AG09319 (cell line): ENCODE data around the gene GOLM1.

Experiments
- DNase-seq: peaks from one replicate; pipeline ENCODE4 v3.0.0-alpha.2; 2010; ENCODE audit warnings: low read depth; ENCODE audit errors: extremely low read depth
- TF ChIP-seq, protein P1 (sequence below): IDR thresholded peaks from 2 replicates; pipeline ENCODE4 v1.5.1; 2011; ENCODE audit warnings: low read depth, mild to moderate bottlenecking, inconsistent platforms, low read length, moderate library complexity

Gene GOLM1

DNA sequence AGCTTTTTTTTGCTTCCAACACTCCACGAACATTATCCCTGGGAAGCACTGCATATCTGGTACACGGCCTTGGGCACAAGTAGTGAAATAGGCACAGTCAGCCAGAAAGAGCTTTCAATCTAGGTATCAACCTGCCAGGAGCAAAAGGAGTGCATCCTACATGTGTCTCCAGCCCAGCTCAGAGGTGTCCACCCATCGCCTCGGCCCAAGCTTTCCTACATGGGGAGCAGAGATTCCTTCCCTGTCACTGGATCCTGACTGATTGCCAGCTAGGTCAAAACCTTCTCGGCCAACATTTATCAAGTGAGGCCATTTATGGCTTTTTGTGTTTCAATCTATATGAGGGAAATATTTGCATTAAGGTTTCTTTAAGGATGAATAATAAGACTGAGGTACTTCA is 55.8 kb downstream of the GOLM1 start:
- no peak for DNase-seq
- TF ChIP-seq, protein P1, sequence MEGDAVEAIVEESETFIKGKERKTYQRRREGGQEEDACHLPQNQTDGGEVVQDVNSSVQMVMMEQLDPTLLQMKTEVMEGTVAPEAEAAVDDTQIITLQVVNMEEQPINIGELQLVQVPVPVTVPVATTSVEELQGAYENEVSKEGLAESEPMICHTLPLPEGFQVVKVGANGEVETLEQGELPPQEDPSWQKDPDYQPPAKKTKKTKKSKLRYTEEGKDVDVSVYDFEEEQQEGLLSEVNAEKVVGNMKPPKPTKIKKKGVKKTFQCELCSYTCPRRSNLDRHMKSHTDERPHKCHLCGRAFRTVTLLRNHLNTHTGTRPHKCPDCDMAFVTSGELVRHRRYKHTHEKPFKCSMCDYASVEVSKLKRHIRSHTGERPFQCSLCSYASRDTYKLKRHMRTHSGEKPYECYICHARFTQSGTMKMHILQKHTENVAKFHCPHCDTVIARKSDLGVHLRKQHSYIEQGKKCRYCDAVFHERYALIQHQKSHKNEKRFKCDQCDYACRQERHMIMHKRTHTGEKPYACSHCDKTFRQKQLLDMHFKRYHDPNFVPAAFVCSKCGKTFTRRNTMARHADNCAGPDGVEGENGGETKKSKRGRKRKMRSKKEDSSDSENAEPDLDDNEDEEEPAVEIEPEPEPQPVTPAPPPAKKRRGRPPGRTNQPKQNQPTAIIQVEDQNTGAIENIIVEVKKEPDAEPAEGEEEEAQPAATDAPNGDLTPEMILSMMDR = no peak

- TF ChIP-seq, protein P1 = no peak
- no peak for DNase-seq
These were observed 57.0 kb downstream of the GOLM1 start for GRCh38 chr9:86042199-86042978.

DNA sequence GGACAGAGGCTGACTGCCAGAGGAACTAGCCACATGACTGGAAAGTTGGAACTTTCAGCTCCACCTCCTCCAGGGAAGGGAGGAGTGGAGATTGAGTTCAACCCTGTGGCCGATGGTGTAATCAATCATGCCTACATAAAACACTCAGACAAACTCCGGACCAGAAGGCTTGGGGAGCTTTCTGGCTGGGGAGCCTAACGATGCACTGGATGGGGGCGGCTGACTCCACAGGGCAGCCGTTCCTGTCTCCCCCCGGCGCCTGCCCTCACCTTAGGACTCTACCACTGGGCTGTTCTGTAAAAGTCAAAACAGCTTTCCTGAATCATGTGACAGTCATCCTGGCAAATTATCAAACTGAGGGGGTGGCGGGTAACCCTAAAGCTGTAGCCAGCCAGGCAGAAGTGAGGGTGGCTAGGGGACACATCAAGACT is 58.0 kb downstream of the GOLM1 start:
- no peak for DNase-seq
- TF ChIP-seq, protein P1 = no peak

- TF ChIP-seq, protein P1 = no peak
- DNase-seq = no peak
These were observed 58.5 kb downstream of the GOLM1 start for GRCh38 chr9:86040861-86041155.

DNA sequence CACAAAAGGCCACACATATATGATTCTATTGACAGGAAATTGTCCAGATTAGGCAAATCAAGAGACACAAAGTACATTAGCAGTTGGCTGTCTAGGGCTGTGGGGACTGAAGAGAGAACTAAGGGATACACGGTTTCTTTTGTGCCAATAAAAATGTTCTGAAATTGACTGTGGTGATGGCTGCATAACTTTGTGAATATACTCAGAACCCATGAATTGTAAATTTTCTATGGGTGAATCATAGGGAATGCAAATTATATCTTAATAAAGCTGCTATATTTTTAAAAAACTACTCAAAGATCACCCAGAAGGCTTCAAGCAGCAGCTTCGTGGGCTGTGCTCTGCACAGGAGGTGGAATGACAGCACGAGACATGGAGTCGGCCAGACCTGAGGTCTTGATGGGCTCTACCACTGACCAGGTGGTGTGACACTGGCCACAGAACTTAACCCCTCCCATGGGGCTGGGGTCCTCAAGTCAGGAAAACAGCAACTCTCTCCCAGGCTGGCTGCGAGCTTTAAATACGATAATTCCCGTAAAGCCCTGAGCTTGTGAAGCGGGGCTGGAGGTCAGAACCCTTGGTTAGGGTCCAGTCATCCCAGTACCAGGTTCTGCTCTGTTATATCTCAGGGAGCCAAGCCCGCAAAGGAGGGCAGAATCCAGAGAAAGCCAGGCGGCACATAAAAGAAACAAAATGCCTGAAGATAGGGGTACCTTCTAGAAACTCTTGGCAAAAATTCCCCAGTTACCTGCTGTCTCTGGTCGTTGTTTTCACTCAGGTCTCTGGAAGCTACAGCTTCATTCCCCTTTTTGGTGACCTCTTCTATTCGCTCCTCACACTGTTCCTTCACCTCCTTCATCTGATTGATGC is 59.1 kb downstream of the GOLM1 start:
- TF ChIP-seq, protein P1 = no peak
- no peak for DNase-seq

DNA sequence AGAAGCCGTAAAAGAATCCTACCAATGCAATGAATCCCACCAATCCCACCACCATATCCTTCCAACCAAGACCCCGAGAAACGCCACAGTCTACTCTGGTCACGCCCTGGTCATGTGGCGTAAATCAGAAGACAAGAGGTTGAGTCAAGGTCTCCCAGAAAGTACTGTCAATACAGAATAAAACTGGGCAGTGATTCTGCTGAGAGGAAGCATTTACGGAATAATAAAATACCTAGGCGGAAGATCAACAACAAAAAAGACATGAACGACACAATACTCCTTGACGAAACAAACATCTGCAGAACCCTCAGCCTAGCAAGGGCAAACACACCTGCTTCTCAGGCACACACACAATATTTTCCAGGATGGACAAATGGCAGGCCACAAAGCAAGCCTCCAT is 62.8 kb downstream of the GOLM1 start:
- DNase-seq = no peak

More for the DNA sequence above, 62.8 kb downstream of the GOLM1 start:
- TF ChIP-seq, protein P1 = no peak
